COR-L47 (cell line): Measurements from ENCODE around the gene NMT1.
A peak's percentile ranks its signal among the peaks of the same experiment; 100 is the strongest.

Experiments used
- DNase-seq: peaks from one replicate; lab custom pipeline; 2025; lab: John Stamatoyannopoulos, UW

The NMT1 gene

DNA sequence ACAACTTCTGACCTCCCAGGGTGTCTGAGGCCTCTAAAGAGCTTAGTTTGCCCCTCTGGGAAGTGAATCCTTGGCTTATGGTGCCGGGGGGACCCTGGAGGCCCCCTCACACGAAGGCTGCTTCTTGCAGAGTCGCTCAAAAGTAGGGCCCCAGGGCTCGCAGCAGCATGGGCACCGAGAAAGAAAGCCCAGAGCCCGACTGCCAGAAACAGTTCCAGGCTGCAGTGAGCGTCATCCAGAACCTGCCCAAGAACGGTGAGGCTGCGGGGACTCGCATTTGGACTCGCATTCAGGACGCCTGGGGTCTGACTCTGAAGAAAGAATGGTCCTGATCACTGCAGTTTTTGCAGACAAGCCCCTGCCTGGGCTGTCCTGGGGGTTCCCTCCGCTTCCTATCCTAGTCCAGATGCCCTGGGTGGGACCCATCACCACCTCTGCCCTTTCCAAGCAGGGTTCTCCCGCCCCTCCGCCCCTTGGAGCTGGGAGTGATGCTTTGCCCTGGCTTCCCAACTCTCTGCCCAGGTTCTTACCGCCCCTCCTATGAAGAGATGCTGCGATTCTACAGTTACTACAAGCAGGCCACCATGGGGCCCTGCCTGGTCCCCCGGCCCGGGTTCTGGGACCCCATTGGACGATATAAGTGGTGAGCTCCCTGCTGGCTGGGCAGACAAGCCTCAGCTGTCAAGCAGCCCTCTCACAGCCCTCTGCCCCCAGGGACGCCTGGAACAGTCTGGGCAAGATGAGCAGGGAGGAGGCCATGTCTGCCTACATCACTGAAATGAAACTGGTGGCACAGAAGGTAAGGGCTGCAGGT, 75.1 kb downstream of the NMT1 start:
- no peak for DNase-seq

DNA sequence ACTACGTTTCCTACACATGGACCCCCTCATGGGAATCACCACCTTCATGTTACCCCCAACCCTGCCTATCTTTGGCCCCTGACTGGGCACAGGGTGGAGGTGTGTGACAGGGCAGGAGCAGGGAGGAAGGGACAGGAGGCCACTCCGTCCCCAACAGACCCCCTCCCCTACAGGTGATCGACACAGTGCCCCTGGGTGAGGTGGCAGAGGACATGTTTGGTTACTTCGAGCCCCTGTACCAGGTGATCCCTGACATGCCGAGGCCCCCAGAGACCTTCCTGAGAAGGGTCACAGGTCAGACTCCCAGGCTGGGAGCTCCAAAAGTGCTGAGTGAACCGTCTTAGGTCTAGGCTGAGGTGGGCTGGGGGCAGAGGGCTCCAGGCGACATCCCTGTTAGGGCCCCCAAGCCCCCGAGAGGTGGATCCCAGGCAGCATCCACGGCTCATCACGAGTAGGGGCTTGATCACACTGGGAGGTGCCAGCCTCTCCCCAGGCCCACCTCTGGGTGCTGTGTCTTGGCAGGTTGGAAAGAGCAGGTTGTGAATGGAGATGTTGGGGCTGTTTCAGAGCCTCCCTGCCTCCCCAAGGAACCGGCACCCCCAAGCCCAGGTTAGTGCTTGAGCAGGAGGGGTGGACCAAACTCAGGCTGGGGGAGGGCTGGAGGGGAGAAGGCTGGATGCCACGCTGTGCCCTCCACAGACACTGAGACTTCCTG, 75.9 kb downstream of the NMT1 start:
- DNase-seq = no peak

DNA sequence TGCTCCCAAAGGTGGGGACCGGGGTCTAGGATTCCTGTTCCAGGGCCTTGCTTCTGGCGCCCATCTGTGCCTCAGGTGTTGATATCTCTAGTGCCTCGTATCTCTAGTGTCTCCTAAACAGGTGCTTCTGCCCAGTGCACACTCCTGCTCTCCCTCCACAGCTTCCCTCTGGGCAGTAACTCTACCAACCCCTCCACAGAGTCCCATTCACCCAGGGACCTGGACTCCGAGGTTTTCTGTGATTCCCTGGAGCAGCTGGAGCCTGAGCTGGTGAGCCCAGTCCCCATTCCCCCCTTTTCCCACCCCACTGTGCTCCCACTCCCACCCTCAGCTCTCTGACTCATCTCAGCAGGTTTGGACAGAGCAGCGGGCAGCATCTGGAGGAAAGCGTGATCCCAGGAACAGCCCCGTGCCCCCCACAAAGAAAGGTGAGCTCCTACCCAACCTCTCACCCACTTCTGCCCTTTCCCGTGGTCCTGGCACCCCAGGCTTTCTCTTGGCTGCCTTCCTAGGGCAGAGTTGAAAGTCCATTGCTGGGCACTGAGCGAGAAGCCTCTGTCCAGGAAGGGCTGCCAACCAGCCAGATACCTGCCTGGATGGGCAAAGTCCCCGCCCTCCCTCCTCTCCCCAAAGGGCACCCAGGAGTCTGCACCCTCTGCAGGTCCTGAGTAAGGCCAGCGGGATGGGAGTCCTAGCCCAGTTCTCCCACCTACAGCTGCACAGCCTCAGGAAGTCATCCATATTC, 76.6 kb downstream of the NMT1 start:
- DNase-seq = no peak

DNA sequence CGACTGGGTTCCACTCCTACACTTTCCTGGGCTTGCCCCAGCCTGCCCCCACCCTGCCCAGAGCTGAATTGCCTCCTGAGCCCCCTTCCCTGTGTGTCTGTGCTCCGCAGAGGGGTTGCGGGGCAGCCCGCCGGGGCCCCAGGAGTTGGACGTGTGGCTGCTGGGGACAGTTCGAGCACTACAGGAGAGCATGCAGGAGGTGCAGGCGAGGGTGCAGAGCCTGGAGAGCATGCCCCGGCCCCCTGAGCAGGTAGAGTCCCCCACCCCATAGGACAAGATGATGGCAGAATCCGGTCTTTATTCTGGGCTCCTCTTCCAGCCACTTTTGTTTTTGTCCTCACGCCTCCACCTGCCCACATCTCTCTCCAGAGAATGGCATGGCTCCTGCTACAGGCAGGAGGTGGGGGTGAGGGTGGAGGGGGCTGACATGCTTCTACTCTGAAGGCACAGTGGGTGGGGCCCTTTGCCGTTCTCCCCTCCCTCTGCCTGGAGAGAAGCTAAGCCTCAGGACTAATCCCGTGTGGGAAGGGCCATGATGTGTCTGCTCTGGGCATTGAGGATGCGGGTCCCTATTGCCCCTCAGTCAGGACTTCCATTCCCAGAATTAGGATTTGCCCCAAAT, 77.9 kb downstream of the NMT1 start:
- DNase-seq = no peak

DNA sequence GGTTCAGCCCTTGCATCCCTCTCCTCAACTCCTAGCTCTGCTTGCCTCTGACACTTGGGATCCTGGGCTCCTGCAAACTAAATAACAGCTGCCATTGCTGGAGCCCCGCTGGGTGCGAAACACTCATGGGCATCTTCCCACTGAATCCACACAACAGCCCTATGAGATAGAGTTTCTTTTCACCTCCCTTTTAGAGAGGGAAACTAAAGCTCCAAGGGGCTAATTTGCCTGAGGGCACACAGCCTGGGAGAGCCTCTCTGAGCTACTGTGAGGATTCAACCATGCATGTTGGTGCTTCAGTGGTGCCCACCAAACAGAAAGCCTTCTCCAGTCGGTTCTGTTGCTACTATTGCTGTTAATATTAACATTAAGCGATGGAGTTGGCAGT, 78.4 kb downstream of the NMT1 start:
- DNase-seq = no peak

DNA sequence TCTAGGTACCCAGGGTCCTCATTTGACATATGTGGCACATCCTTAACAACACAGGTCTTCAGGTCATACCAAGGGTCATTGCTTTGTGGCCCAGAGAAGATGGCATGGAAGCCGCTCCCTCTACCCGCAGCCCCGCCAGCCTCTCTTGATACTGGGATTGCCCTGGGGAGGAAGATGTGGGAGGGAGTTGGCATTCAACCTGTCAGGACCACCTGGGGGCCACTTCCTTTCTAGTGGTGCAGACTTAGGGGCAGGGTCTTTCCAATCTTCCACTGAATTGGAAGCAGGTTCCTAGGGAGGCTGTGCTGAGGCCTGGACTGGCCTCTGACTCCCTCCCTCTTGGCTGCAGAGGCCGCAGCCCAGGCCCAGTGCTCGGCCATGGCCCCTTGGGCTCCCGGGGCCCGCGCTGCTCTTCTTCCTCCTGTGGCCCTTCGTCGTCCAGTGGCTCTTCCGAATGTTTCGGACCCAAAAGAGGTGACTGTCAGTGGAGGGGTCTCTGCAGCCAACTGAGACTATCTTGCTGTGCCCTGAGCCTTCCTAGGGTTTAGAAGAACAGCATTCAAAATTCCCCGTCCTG, 82.1 kb downstream of the NMT1 start:
- DNase-seq = no peak

DNA sequence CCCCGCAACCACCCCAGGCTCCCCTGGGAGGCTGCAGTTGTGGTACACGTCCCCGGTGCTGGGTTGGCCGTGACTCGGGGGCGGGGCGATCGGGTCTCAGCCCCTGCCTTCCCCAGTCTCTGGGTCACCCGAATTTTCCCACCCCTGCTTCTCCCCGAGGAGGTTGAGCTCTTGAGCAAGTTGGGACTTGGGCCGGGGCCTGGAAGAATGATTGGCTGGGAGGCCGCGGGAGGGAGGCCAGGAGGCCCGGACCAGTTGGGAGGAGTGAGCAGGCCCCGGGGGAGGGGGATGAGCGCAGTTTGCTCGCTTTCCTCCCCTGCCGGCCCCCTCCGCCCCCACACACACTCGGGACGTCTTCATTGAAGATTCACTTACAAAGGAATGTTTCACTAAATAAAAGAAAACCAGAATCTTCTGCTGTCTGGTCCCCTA, 82.7 kb downstream of the NMT1 start:
- DNase-seq = no peak

DNA sequence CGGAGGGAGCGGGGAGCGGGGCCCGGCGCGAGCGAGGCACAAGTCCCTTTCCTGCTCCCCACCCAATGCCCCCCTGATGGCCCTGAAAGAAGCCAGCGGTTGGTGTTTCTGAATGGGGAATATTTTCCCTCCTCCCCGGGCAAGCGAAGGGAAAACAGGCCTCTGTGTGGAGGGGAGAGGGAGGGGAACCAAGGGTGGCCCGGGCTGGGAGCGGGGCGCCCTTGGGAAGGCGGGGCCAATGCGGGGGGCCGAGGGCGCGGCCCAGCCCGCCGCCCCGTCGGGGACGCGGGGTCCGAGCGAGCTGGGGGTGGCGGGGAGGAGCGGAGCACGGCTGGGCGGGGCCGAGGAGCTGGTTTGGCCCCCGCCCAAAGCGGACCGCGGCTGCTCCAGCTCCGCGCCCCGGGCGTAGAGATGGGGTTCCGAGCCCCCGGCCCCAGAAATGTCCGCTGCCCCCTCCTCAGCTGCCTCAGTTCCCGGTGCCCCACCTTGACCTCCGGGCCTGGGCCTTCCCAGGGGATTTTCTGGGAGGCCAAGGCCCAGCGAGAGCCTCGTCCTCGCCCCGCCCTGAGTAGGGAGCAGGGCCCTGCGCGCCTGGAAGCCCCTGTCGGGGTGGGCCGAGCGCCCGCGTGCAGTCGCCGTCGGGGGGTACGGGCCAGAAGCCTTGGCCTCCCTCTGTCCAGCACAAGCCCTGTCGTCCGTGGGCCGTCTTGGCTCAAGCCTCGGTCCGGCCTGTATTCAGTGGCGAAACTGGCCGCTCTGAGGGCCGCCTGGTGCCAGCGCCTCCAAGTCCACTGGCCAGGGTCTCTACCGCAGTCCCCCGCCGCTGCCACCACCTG, 83.3 kb downstream of the NMT1 start:
- DNase-seq = no peak

DNA sequence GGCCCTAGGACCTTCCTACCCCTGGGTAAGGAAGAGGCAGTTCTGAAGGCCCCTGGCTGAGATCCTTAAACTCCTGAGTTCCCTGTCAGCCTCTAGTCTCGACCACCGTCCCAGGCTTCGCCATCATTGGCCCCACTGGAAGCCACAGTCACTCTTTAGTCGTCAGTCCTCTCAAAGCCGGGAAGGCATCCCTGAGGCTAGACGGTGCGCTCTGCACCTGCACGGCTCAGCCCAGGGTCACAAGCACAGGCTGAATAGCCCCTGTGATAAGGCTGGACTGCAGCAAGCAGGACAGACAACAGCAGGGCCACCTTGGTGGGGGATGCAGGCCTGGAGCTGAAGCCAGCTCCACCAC, 83.9 kb downstream of the NMT1 start:
- DNase-seq = no peak

DNA sequence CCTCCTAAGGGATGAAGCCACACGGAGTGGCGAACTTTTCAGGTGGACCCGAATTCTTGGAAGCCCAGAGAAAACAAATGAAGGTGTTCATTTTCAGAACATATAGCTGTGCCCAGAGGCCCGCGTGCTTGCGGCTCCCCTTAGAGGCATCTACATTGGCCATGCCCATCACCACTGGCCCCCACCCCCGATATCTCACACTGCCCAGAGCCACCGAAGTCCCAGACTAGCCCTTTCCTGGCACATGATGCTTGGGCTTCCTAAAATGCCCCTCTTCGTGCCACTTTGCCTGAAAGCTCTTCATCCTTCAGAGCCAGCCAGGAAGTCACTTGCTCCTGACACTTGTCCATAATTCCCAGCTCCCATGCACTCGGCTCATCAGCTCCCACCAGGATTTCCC, 85.0 kb downstream of the NMT1 start:
- no peak for DNase-seq

DNA sequence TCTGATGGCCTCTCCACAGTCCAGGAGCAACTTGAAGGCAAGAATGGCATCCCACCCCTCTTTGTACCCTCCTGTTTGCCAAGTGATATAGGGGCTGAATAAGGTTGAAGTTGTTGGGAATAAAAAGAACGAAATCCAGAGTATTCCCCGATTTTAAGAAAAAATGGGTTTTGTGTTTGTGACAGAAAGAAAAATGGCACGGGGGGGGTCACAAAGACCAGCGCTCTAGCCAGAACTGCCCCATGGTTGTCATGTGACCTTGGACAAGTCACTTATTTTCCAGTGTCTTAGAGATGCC, 85.4 kb downstream of the NMT1 start:
- DNase-seq = no peak

DNA sequence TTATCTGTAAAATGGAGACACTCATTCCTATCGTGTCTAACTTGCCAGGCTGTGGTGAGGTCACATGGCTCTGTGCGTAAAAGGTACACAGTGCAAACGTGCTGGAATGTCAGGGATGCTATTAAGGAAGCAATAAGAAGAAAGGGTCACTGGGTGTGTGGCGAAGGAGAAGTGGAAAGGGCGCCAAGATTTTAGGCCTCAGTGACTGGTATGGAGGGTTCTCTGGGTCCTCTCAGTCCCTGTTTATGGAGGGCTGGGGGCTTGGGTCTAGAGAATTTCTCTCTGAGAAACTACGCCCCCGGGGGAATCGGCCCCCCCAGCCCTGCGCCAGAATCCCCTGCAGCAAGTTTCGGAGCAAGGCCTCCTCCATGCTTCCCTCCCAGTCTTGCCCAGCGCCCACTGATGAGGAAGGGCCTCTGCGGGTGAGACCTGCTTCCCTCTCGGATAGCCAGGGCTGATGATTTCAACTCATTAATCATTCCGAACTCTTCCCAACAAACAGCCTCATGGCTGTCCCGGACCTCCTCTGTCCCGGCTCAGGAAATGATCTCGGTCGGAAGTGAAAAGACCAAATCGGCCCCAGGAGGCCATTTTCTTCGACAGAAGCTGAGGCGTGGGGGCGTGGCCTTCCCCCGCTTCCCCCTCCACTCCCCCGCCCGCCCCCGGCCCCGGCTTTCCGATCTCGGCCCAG, 85.9 kb downstream of the NMT1 start:
- peak; percentile 83 for DNase-seq

DNA sequence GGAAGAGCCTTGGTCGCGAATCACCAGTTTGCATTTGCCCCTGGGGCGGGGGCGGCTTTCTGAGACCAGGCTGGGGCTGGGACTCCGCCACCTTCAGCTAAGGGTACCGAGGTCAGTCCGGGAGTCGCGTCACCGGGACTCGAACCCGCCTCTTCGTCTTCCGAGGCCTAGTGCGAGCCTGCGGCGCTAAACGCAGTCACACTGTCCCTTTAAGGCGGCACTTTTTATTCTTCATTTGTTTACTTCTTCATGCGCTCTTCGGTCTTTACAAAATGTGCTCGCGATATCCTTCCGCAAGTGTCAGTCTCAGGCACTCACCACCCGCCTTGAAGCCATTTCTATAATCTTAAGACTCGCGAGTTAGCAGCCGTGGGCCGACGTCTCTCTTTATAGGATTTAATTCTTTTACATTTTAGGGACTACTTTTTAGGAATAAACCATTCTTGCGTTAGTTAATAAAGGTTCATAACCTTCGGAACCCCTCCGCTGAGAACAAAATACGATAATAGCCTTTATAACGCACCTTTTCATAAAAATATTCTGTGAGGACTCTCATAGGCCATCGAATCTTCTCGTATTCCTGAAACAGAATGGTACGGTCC, 86.6 kb downstream of the NMT1 start:
- peak; percentile 92 for DNase-seq

DNA sequence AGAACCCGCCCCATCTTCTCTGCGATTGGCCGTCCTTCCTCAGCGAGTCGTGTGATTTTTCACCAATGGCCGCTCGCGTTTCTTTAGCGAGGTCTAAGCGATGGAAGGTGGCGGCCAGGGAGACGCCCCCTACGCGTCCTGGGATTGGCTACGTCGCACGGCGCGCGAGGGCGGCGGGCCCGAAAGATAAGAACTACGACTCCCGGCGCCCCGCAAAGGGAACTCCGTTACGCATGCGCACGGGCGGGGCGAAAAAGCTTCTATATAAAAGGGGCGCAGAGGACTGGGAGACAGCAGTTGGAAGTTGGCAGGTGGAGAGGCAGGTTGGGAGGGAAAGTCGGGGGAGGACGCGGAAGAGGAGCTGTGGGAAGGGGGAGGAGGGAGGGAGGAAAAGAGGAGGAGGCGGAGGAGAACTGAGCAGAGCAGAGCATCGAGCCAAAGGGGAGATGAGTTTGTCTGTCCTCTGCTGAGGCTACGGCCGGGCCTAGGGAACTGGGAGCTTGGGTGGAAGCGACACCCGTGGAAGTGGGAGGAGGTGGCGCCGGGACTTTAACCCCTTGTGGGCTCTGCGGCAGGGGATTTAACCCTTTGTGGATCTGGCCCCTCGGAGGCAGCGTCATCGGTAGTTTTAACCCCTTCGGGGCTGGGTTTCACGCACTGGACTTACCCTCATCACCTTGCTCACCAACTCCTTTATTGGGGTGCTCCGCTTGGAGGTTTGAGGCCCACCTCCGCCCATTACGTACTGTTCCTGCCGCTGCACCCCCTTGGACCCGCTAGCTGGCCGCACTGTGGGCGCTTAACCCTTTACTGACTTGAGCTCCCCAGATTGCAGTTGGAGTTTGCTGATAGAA, 87.3 kb downstream of the NMT1 start, which contains the start of gene HEXIM1:
HEXIM1 (plus strand) TSS at position 293 of the 854 bp plus-strand sequence. CDS start 716 bp downstream, outside the sequence.
- DNase-seq = peak; percentile 100

DNA sequence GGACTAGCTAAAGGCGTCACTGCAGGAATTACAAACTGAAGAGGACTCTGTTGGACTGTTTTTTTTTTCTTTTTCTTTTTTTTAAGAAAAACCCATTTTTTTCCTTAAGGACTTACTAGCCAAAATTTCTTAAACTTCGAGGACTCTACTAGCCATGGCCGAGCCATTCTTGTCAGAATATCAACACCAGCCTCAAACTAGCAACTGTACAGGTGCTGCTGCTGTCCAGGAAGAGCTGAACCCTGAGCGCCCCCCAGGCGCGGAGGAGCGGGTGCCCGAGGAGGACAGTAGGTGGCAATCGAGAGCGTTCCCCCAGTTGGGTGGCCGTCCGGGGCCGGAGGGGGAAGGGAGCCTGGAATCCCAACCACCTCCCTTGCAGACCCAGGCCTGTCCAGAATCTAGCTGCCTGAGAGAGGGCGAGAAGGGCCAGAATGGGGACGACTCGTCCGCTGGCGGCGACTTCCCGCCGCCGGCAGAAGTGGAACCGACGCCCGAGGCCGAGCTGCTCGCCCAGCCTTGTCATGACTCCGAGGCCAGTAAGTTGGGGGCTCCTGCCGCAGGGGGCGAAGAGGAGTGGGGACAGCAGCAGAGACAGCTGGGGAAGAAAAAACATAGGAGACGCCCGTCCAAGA, 88.0 kb downstream of the NMT1 start:
- peak; percentile 71 for DNase-seq

DNA sequence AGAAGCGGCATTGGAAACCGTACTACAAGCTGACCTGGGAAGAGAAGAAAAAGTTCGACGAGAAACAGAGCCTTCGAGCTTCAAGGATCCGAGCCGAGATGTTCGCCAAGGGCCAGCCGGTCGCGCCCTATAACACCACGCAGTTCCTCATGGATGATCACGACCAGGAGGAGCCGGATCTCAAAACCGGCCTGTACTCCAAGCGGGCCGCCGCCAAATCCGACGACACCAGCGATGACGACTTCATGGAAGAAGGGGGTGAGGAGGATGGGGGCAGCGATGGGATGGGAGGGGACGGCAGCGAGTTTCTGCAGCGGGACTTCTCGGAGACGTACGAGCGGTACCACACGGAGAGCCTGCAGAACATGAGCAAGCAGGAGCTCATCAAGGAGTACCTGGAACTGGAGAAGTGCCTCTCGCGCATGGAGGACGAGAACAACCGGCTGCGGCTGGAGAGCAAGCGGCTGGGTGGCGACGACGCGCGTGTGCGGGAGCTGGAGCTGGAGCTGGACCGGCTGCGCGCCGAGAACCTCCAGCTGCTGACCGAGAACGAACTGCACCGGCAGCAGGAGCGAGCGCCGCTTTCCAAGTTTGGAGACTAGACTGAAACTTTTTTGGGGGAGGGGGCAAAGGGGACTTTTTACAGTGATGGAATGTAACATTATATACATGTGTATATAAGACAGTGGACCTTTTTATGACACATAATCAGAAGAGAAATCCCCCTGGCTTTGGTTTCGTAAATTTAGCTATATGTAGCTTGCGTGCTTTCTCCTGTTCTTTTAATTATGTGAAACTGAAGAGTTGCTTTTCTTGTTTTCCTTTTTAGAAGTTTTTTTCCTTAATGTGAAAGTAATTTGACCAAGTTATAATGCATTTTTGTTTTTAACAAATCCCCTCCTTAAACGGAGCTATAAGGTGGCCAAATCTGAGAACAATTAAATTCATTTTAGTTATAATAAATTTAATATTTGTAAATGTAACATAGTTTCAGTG, 88.8 kb downstream of the NMT1 start:
- no peak for DNase-seq
